MCF 10A (cell line): ENCODE data around the gene ZMIZ1. TPM values are rescaled to one million over a fixed set of nuclear protein-coding genes. Genes with fewer than 3 reads are reported as not detected.

Experiments
- BruUV-seq: library from RNA; stranded (reverse); fragments of 400-500 nt; replicated peaks from 2 replicates; lab custom pipeline; 2021; lab: Mats Ljungman, UMichigan
- CTCF ChIA-PET: fragments of 300-600 bp; sonication (Branson Sonifier 250); formaldehyde crosslinking; extraction: SDS; loops from one replicate; lab custom pipeline; 2021; ENCODE audit warnings: antibody characterized with exemption, inconsistent platforms; lab: Yijun Ruan, JAX
- POLR2A ChIA-PET: fragments of 300-600, 350-650 bp; sonication (Branson Sonifier 250); formaldehyde crosslinking; extraction: SDS; loops from one replicate; lab custom pipeline; 2020; ENCODE audit warnings: antibody characterized with exemption, inconsistent platforms; lab: Yijun Ruan, JAX
- DNase-seq: peaks from one replicate; pipeline ENCODE4 v3.0.0-alpha.2; 2018; ENCODE audit not compliant: unreplicated experiment
- H3K27ac Mint-ChIP-seq: one replicate; pipeline ENCODE4 v1.8.0; 2022; ENCODE audit warnings: mild to moderate bottlenecking, low read depth, mixed read lengths; ENCODE audit not compliant: unreplicated experiment
- H3K27me3 Mint-ChIP-seq: one replicate; pipeline ENCODE4 v1.8.0; 2022; ENCODE audit warnings: mixed read lengths; ENCODE audit not compliant: insufficient read depth, unreplicated experiment
- H3K36me3 Mint-ChIP-seq: one replicate; pipeline ENCODE4 v1.8.0; 2022; ENCODE audit warnings: mild to moderate bottlenecking, moderate library complexity, mixed read lengths; ENCODE audit not compliant: insufficient read depth, unreplicated experiment
- H3K4me1 Mint-ChIP-seq: one replicate; pipeline ENCODE4 v1.8.0; 2022; ENCODE audit warnings: mixed read lengths; ENCODE audit not compliant: insufficient read depth, unreplicated experiment
- H3K4me3 Mint-ChIP-seq: one replicate; pipeline ENCODE4 v1.8.0; 2022; ENCODE audit warnings: mild to moderate bottlenecking, moderate library complexity, mixed read lengths; ENCODE audit not compliant: unreplicated experiment
- H3K9me3 Mint-ChIP-seq: one replicate; pipeline ENCODE4 v1.8.0; 2022; ENCODE audit warnings: mixed read lengths; ENCODE audit not compliant: unreplicated experiment
- intact Hi-C: fragments of 100-400 bp; cut with micrococcal nuclease; formaldehyde crosslinking; loops from 2 replicates; pipeline ENCODE4 v1.14.1; 2022
- total RNA-seq: library from RNA; stranded (reverse); gene quantifications from 2 replicates; pipeline ENCODE4 v1.2.3, GENCODE V29; 2022
- TF ChIP-seq, protein P1 (sequence below): fragments of 200-600 bp; IDR thresholded peaks from one replicate; pipeline ENCODE4 v1.8.0; 2022; ENCODE audit warnings: antibody characterized with exemption, mild to moderate bottlenecking; ENCODE audit not compliant: unreplicated experiment

The ZMIZ1 gene
- total RNA-seq, 1 experiment from 2014 or later, result 15.5 TPM

DNA sequence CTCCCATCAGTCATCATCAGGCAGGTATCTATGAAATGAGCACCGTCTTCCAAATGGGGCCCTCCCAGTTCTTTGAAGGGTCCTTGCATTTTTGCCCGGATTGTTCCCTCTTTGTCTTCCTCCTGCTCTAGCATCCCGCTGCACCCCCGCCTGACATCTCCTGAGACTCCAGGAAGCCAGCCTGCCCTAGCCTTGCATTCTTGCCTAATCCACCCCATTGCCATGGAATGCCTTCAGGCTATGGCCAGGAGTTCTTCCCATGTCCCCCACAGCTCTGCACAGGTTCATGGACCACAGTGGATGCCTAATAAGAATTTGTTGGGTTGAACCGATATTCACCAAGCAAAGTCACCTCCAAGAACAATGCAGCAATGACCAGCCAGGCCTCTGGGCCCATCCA is 62.1 kb downstream of the ZMIZ1 start:
- ChIA-PET CTCF (interaction anchor here (1.0 kb wide), 1 partner anchor 65 kb away, joined by 7 read pairs; no protein-coding TSS in a partner anchor), POLR2A (no interaction called here)
- TF ChIP-seq, protein P1, sequence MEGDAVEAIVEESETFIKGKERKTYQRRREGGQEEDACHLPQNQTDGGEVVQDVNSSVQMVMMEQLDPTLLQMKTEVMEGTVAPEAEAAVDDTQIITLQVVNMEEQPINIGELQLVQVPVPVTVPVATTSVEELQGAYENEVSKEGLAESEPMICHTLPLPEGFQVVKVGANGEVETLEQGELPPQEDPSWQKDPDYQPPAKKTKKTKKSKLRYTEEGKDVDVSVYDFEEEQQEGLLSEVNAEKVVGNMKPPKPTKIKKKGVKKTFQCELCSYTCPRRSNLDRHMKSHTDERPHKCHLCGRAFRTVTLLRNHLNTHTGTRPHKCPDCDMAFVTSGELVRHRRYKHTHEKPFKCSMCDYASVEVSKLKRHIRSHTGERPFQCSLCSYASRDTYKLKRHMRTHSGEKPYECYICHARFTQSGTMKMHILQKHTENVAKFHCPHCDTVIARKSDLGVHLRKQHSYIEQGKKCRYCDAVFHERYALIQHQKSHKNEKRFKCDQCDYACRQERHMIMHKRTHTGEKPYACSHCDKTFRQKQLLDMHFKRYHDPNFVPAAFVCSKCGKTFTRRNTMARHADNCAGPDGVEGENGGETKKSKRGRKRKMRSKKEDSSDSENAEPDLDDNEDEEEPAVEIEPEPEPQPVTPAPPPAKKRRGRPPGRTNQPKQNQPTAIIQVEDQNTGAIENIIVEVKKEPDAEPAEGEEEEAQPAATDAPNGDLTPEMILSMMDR, result no peak
- H3K36me3 Mint-ChIP-seq, result peaks cover 23% of the 10 kb centered on the region
- H3K27me3 Mint-ChIP-seq, result no peaks in the 10 kb centered on the region
- no peaks in the 10 kb centered on the region for H3K9me3 Mint-ChIP-seq
- peaks cover 17% of the 10 kb centered on the region for H3K4me1 Mint-ChIP-seq
- intact Hi-C loops, result no loop called here
- no peak overlapping the region for H3K27ac Mint-ChIP-seq
- no TSS peak for BruUV-seq
- H3K4me3 Mint-ChIP-seq, result no peak overlapping the region
- DNase-seq, result no peak

DNA sequence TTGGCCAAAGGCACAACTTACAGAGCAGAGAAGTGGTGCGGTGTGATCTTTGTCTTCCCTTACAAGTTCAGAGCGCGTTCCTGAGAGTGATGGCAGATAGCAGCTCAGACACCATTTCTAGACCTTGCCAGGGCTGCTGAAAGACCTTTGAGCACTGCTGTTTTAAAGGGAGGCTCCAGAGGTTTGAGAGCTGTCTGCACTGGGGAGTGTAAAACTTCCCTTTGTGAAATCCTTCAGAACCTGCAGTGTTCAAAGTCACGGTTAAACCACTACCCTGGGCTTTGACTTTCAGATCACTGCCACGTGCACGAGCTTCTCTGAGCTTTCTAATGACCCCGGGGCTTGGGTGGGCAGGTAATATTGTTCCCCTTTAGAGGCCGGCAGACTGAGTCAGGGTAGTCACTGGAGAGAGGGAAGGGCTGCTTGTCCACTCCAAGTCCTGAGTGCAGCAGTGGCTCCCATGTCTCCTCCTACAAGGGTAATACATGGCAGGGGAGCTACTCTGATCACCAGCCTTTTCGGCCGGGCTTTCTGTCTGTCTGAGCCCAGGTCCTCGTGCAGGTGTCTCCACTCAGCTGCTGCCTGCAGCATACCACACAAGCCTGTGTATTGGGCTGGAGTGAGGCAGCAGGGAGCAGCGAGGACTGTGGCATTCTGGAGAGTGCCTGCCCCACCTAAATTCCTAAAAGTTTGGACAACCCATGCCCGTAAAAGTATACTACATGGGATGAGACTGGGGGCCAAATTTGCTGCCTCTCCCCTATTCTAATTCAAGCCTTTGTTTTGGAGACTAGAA is 63.3 kb downstream of the ZMIZ1 start:
- CTCF ChIA-PET, result interaction anchor here (0.9 to 1.5 kb wide), 2 partner anchors 64 to 1087 kb away, joined by 3 to 7 read pairs; no protein-coding TSS in a partner anchor
- Mint-ChIP-seq H3K27ac (no peak overlapping the region), H3K4me3 (no peak overlapping the region), H3K36me3 (peaks cover 19% of the 10 kb centered on the region), H3K4me1 (peaks cover 16% of the 10 kb centered on the region), H3K9me3 (no peaks in the 10 kb centered on the region), H3K27me3 (no peaks in the 10 kb centered on the region)
- TF ChIP-seq, protein P1, result no peak
- no TSS peak for BruUV-seq
- POLR2A ChIA-PET, result no interaction called here
- intact Hi-C loops, result no loop called here
- no peak for DNase-seq

DNA sequence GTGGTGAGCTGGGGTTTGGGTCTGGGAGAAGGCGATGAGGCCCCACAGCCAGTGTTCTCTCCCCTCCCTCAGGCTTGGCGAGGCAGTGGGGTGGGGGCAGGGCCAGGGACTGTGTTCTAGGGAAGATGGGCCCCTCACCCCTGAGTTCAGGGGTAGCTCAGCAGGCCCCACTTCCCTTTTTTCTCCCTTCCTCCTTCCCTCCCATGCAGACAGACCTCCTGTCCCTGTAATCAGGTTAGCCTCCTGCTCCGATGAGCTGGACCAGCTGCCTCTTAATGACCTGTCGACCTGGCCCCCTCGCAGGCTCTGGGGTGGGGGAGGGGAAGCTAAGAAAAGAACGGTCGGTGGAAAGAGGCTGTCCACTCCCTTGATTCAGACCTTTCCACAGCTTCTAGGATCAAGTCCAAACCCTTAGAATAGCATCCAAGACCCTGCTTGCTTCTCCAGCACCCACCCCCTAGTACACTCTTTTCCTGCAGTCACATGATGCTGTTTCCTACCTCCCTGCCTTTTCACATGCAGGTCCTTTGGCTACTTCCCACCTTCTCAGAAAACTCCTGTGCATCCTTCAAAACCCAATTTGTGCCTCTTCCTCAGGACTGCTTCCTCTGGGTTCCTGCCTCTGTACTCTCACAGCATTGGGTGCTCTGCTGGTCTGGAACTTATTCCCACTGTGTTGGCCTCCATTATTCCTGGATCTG is 64.1 kb downstream of the ZMIZ1 start:
- Mint-ChIP-seq H3K36me3 (peaks cover 20% of the 10 kb centered on the region), H3K9me3 (no peaks in the 10 kb centered on the region), H3K4me1 (peaks cover 13% of the 10 kb centered on the region), H3K4me3 (no peak overlapping the region), H3K27ac (no peak overlapping the region), H3K27me3 (no peaks in the 10 kb centered on the region)
- ChIA-PET CTCF (interaction anchor here (0.9 to 1.5 kb wide), 2 partner anchors 63 to 1087 kb away, joined by 3 to 7 read pairs; no protein-coding TSS in a partner anchor), POLR2A (no interaction called here)
- TF ChIP-seq, protein P1, result no peak
- DNase-seq, result no peak
- BruUV-seq, result no TSS peak
- intact Hi-C loops, result no loop called here

DNA sequence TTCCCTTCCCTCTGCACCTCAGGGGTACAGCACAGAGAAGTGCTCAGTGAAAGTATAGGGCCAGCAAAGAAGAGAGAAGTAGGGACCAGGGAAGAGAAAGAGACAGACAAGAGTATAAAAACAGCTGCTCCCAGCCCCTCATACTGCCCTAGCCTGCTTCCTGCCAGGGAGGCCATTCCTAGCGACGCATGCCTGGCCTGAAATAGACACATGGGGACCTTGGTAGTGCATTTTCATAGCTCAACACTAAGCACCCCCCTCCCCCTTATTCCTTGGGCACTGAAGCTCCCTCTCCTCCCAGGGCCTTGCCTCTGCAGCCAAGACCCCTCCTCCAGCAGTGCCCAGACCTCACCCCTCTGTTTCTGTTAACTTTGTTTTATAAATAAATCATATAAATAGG is 64.7 kb downstream of the ZMIZ1 start:
- intact Hi-C loops, result no loop called here
- Mint-ChIP-seq H3K27ac (no peak overlapping the region), H3K27me3 (no peaks in the 10 kb centered on the region), H3K4me1 (peaks cover 13% of the 10 kb centered on the region), H3K36me3 (peaks cover 20% of the 10 kb centered on the region), H3K9me3 (no peaks in the 10 kb centered on the region), H3K4me3 (no peak overlapping the region)
- CTCF ChIA-PET, result interaction anchor here (0.9 kb wide), 1 partner anchor 1088 kb away, joined by 3 read pairs; no protein-coding TSS in a partner anchor
- no peak for DNase-seq
- no TSS peak for BruUV-seq
- POLR2A ChIA-PET, result interaction anchor here (0.7 kb wide), 1 partner anchor 19 kb away, joined by 3 read pairs; no protein-coding TSS in a partner anchor
- TF ChIP-seq, protein P1, result no peak
